CD14-positive monocyte (primary cell): ENCODE measurements around the gene ITPR2. TPM values are rescaled to one million over a fixed set of nuclear protein-coding genes. Genes with fewer than 3 reads are reported as not detected.
A peak's percentile ranks its signal among the peaks of the same experiment; 100 is the strongest.

Experiments
- DNase-seq, 3 donors: peaks; one replicate each; pipeline ENCODE4 v3.0.0-alpha.2; 2011 to 2022
- H2AFZ ChIP-seq: 2 replicates; pipeline ENCODE4 v1.6.0; 2012; ENCODE audit warnings: mild to moderate bottlenecking, low read depth, low read length, inconsistent platforms; ENCODE audit not compliant: insufficient read depth, poor library complexity, severe bottlenecking
- H3K27ac ChIP-seq, 2 donors: 1 replicate in 1 of 2; 2 replicates in 1 of 2; pipeline ENCODE4 v1.5.1; 2012 to 2013; ENCODE audit warnings: low read length in 2 of 2, control low read depth in 1 of 2, inconsistent platforms in 1 of 2, low read depth in 1 of 2, mild to moderate bottlenecking in 1 of 2
- H3K27me3 ChIP-seq, 2 donors: one replicate each; pipeline versions ENCODE4 v1.6.0 to v1.6.1; 2011 to 2013; ENCODE audit warnings: low read length in 2 of 2; ENCODE audit not compliant: control insufficient read depth in 2 of 2, insufficient read depth in 2 of 2
- H3K36me3 ChIP-seq, 2 donors: replicated peaks in 1 of 2; 1 replicate in 1 of 2; 2 replicates in 1 of 2; pipeline versions ENCODE4 v1.5.1 to v1.6.1; 2012 to 2013; ENCODE audit warnings: low read length in 2 of 2, control low read depth in 1 of 2, inconsistent platforms in 1 of 2, mild to moderate bottlenecking in 1 of 2; ENCODE audit not compliant: insufficient read depth in 2 of 2, control insufficient read depth in 1 of 2
- H3K4me1 ChIP-seq, 2 donors: 1 replicate in 1 of 2; 2 replicates in 1 of 2; pipeline versions ENCODE4 v1.5.1 to v1.6.1; 2012 to 2013; ENCODE audit warnings: low read length in 2 of 2, control low read depth in 1 of 2, inconsistent platforms in 1 of 2, mild to moderate bottlenecking in 1 of 2, moderate library complexity in 1 of 2; ENCODE audit not compliant: insufficient read depth in 2 of 2, control insufficient read depth in 1 of 2
- H3K4me2 ChIP-seq: replicated peaks from 2 replicates; pipeline ENCODE3; 2012; ENCODE audit warnings: low read length, moderate library complexity, mild to moderate bottlenecking; ENCODE audit not compliant: poor library complexity, severe bottlenecking; ENCODE audit errors: extremely low read depth
- H3K4me3 ChIP-seq, 3 experiments: fragments of 200-600 bp in 1 of 3; sonication (generic) in 1 of 3; replicated peaks in 1 of 3; 1 replicate in 2 of 3; 2 replicates in 1 of 3; pipeline ENCODE4 v1.5.1; 2011 to 2013; ENCODE audit warnings: low read length in 3 of 3, mild to moderate bottlenecking in 3 of 3, control low read depth in 2 of 3, low read depth in 2 of 3, inconsistent platforms in 1 of 3, moderate library complexity in 1 of 3
- H3K79me2 ChIP-seq: 2 replicates; pipeline ENCODE4 v1.6.0; 2012; ENCODE audit warnings: mild to moderate bottlenecking, control low read depth, inconsistent platforms, low read length, moderate library complexity; ENCODE audit not compliant: insufficient read depth
- H3K9ac ChIP-seq: 2 replicates; pipeline ENCODE4 v1.6.0; 2017; ENCODE audit warnings: low read length, mild to moderate bottlenecking; ENCODE audit not compliant: insufficient read depth, poor library complexity, severe bottlenecking
- H3K9me3 ChIP-seq, 2 donors: replicated peaks in 1 of 2; 1 replicate in 1 of 2; 2 replicates in 1 of 2; pipeline versions ENCODE4 v1.5.1 to v1.6.1; 2012 to 2013; ENCODE audit warnings: low read length in 2 of 2, control low read depth in 1 of 2; ENCODE audit not compliant: control insufficient read depth in 1 of 2, insufficient read depth in 1 of 2
- H4K20me1 ChIP-seq: 2 replicates; pipeline ENCODE4 v1.6.0; 2012; ENCODE audit warnings: mild to moderate bottlenecking, low read length, control low read depth, moderate library complexity; ENCODE audit not compliant: insufficient read depth
- H3K27ac Mint-ChIP-seq, 7 donors: one replicate each; pipeline ENCODE4 v1.8.0; 2020; ENCODE audit warnings: mild to moderate bottlenecking in 7 of 7, mixed read lengths in 7 of 7, moderate library complexity in 6 of 7, inconsistent platforms in 2 of 7
- H3K27me3 Mint-ChIP-seq, 3 donors: one replicate each; pipeline ENCODE4 v1.8.0; 2021 to 2022; ENCODE audit warnings: low read depth in 3 of 3, mild to moderate bottlenecking in 3 of 3, mixed read lengths in 3 of 3, moderate library complexity in 3 of 3, inconsistent platforms in 1 of 3
- H3K36me3 Mint-ChIP-seq, 2 donors: one replicate each; pipeline ENCODE4 v1.8.0; 2020; ENCODE audit warnings: mixed read lengths in 2 of 2, inconsistent platforms in 1 of 2, mild to moderate bottlenecking in 1 of 2
- H3K4me1 Mint-ChIP-seq: one replicate; pipeline ENCODE4 v1.8.0; 2020; ENCODE audit warnings: mild to moderate bottlenecking, mixed read lengths
- H3K4me3 Mint-ChIP-seq, 2 donors: one replicate each; pipeline ENCODE4 v1.8.0; 2020; ENCODE audit warnings: mild to moderate bottlenecking in 2 of 2, mixed read lengths in 2 of 2, moderate library complexity in 1 of 2
- H3K9me3 Mint-ChIP-seq, 7 donors: one replicate each; pipeline ENCODE4 v1.8.0; 2020 to 2022; ENCODE audit warnings: mixed read lengths in 7 of 7, mild to moderate bottlenecking in 6 of 7, moderate library complexity in 6 of 7, inconsistent platforms in 2 of 7
- WGBS: methylation state at CpG from one replicate; pipeline ENCODE4 v1.1.5; 2013; ENCODE audit warnings: missing lambda C conversion rate; ENCODE audit not compliant: insufficient coverage; 5-methylcytosine and 5-hydroxymethylcytosine counted together
- intact Hi-C, 2 donors: fragments of 100-400 bp; cut with micrococcal nuclease; formaldehyde crosslinking; loops; one replicate each; pipeline versions ENCODE4 v1.15.0 to v1.15.1; 2023
- polyA plus RNA-seq, 3 donors: library from polyadenylated mRNA; depleted of rRNA in 1 of 3; unstranded in 2 of 3; stranded (reverse) in 1 of 3; fragments of 300-500 nt in 2 of 3; fragments of >200 nt in 1 of 3; fragmentation: Illumina TruSeq in 2 of 3; gene quantifications; 1 replicate in 2 of 3; 2 replicates in 1 of 3; pipeline ENCODE4 v1.2.3, GENCODE V29; 2012 to 2021
- TF ChIP-seq, protein P1 (sequence below): fragments of 200-600 bp; IDR thresholded peaks from one replicate; pipeline ENCODE4 v1.8.0; 2022; ENCODE audit warnings: antibody characterized with exemption, mild to moderate bottlenecking

ITPR2 gene
- polyA plus RNA-seq, 3 donors, result 2.7 to 6.4 (median 5.7) TPM

DNA sequence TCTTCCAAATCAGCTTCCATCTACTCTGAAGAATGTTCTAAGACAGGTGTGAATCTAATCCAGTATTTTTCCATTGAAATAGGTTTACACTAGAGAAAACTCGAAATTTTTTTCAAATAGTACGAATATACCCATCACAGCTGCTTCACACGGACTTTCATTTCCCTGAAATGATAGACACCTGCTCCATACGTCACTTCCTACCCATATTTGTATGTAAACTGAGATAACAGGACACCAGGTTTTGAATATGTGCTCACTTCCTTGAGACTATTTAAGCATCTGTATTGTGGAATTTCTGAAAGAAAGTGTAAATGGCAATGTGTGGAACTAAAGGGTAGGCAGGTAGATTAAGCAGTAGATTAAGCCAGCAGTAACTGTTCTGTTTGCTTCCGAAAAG is 13.4 kb upstream of the ITPR2 start:
- H3K9ac ChIP-seq, result no peak overlapping the region
- no peak overlapping the region for H3K27ac ChIP-seq
- no peak for DNase-seq
- no peak overlapping the region for H3K4me3 ChIP-seq
- peaks cover 6 to 8% of the 10 kb centered on the region in 2 donors for H3K4me1 ChIP-seq
- intact Hi-C loops, result no loop called here
- H3K36me3 ChIP-seq, result no peaks in the 10 kb centered on the region
- H3K79me2 ChIP-seq, result no peaks in the 10 kb centered on the region
- Mint-ChIP-seq H3K27me3 (peaks cover 0 to 1% (median 0%) of the 10 kb centered on the region in 3 donors), H3K4me1 (peaks cover 9% of the 10 kb centered on the region), H3K4me3 (no peak overlapping the region), H3K9me3 (no peaks in the 10 kb centered on the region), H3K27ac (no peak overlapping the region), H3K36me3 (no peaks in the 10 kb centered on the region)
- TF ChIP-seq, protein P1, sequence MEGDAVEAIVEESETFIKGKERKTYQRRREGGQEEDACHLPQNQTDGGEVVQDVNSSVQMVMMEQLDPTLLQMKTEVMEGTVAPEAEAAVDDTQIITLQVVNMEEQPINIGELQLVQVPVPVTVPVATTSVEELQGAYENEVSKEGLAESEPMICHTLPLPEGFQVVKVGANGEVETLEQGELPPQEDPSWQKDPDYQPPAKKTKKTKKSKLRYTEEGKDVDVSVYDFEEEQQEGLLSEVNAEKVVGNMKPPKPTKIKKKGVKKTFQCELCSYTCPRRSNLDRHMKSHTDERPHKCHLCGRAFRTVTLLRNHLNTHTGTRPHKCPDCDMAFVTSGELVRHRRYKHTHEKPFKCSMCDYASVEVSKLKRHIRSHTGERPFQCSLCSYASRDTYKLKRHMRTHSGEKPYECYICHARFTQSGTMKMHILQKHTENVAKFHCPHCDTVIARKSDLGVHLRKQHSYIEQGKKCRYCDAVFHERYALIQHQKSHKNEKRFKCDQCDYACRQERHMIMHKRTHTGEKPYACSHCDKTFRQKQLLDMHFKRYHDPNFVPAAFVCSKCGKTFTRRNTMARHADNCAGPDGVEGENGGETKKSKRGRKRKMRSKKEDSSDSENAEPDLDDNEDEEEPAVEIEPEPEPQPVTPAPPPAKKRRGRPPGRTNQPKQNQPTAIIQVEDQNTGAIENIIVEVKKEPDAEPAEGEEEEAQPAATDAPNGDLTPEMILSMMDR, result no peak
- H3K4me2 ChIP-seq, result no peak overlapping the region
- peaks cover 0 to 2% of the 10 kb centered on the region in 2 donors for H3K27me3 ChIP-seq
- H2AFZ ChIP-seq, result peak overlapping the region; percentile 11
- no peaks in the 10 kb centered on the region for H4K20me1 ChIP-seq
- no peaks in the 10 kb centered on the region for H3K9me3 ChIP-seq
- WGBS, result no CpG with 5 or more reads among the region's 5 CpGs

DNA sequence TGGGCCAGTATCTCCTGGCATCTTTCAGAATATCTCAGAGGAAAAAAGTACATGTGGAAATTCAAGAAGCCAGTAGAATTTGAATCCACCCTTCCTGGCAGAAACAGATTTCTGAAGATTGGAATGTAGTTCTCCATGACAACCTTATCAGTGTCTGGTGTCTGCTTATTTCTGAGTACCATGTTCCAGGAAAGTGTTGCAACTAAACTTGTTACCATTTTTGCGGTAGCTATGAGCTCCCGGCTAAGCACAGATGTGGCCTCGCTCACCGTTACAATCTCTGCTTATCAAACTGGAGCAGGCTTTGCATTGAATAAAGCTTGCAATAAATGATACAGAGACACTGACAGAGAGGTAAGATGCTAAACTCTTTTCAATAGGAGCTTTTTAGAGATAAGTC is 13.0 kb upstream of the ITPR2 start:
- Histone ChIP-seq H3K4me1 (peaks cover 6 to 8% of the 10 kb centered on the region in 2 donors), H3K9ac (no peak overlapping the region), H3K27me3 (peaks cover 0 to 2% of the 10 kb centered on the region in 2 donors), H2AFZ (peak overlapping the region; percentile 11), H3K79me2 (no peaks in the 10 kb centered on the region), H3K4me3 (no peak overlapping the region), H4K20me1 (no peaks in the 10 kb centered on the region), H3K27ac (no peak overlapping the region), H3K36me3 (no peaks in the 10 kb centered on the region), H3K4me2 (no peak overlapping the region), H3K9me3 (no peaks in the 10 kb centered on the region)
- H3K27me3 Mint-ChIP-seq, result peaks cover 0 to 1% (median 0%) of the 10 kb centered on the region in 3 donors
- H3K27ac Mint-ChIP-seq, result no peak overlapping the region
- no peaks in the 10 kb centered on the region for H3K36me3 Mint-ChIP-seq
- H3K4me3 Mint-ChIP-seq, result no peak overlapping the region
- TF ChIP-seq, protein P1, result no peak
- DNase-seq, result no peak
- H3K9me3 Mint-ChIP-seq, result no peaks in the 10 kb centered on the region
- H3K4me1 Mint-ChIP-seq, result peaks cover 9% of the 10 kb centered on the region
- 0% methylated on average over 1 of the region's 4 CpGs for WGBS
- intact Hi-C loops, result no loop called here
